DMS53 treated with DMSO at 0.1 percent for 48 hours (cell line): ENCODE measurements around the gene C2CD4C.
"Not testable (repeated sequence)": the region's sequence is repeated elsewhere in the genome, so short reads cannot be mapped to it uniquely, and the experiment has no call there.

ENCODE experiments used
- DNase-seq: peaks from one replicate; lab custom pipeline; 2025; ENCODE audit not compliant: unreplicated experiment; lab: John Stamatoyannopoulos, UW

The C2CD4C gene

GRCh38 chr19:439167-439900 is 30.4 kb upstream of the C2CD4C start:
- DNase-seq, result no peak

GRCh38 chr19:438416-438958 is 29.5 kb upstream of the C2CD4C start:
- no peak for DNase-seq

- DNase-seq, result no peak
Observed at GRCh38 chr19:437041-437440, 28.1 kb upstream of the C2CD4C start.

- no peak for DNase-seq
Observed at GRCh38 chr19:436413-436950, 27.5 kb upstream of the C2CD4C start.

GRCh38 chr19:435707-436412 is 26.9 kb upstream of the C2CD4C start:
- no peak for DNase-seq

GRCh38 chr19:435056-435706 is 26.2 kb upstream of the C2CD4C start:
- no peak for DNase-seq

GRCh38 chr19:434152-434960 is 25.4 kb upstream of the C2CD4C start:
- DNase-seq, result no peak

- no peak for DNase-seq
Observed at GRCh38 chr19:430701-431100, 21.8 kb upstream of the C2CD4C start.

- DNase-seq, result no peak
Observed at GRCh38 chr19:428149-428548, 19.2 kb upstream of the C2CD4C start.

GRCh38 chr19:427675-428074 is 18.7 kb upstream of the C2CD4C start:
- DNase-seq, result not testable (repeated sequence)

GRCh38 chr19:426725-427445 is 17.9 kb upstream of the C2CD4C start:
- no peak for DNase-seq

GRCh38 chr19:425056-425455 is 16.1 kb upstream of the C2CD4C start:
- no peak for DNase-seq

- DNase-seq, result no peak
Observed at GRCh38 chr19:424546-424945, 15.6 kb upstream of the C2CD4C start.

- no peak for DNase-seq
Observed at GRCh38 chr19:423691-424466, 14.9 kb upstream of the C2CD4C start.

GRCh38 chr19:422917-423226 is 13.9 kb upstream of the C2CD4C start:
- DNase-seq, result not testable (repeated sequence)

GRCh38 chr19:422213-422916 is 13.4 kb upstream of the C2CD4C start:
- no peak for DNase-seq

GRCh38 chr19:419721-420515 is 11.0 kb upstream of the C2CD4C start:
- DNase-seq, result no peak
